Measurements from ENCODE around the gene TNXB.
"Not testable (repeated sequence)": the region's sequence is repeated elsewhere in the genome, so short reads cannot be mapped to it uniquely, and the experiment has no call there.

DNA sequence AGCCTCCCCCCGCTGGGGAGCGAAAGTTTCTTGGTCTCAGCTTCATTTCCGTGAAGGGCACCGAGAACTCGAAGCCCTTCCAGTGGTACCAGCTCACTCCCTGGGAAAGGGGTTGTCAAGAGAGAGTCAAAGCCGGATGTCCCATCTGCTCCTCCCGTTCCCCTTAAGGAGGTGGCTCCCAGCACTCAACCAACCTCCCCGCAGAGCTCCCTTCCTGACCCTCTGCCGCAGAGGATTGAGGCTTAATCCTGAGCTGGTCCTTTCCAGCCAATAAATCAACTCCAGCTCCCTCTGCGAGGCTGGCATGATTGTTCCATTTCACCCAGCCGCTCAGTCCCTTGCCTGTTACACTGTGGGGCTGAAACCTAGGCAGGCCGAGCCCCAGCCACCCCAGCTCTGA, 100.5 kb downstream of the TNXB start:
- TF ChIP-seq, protein P1, sequence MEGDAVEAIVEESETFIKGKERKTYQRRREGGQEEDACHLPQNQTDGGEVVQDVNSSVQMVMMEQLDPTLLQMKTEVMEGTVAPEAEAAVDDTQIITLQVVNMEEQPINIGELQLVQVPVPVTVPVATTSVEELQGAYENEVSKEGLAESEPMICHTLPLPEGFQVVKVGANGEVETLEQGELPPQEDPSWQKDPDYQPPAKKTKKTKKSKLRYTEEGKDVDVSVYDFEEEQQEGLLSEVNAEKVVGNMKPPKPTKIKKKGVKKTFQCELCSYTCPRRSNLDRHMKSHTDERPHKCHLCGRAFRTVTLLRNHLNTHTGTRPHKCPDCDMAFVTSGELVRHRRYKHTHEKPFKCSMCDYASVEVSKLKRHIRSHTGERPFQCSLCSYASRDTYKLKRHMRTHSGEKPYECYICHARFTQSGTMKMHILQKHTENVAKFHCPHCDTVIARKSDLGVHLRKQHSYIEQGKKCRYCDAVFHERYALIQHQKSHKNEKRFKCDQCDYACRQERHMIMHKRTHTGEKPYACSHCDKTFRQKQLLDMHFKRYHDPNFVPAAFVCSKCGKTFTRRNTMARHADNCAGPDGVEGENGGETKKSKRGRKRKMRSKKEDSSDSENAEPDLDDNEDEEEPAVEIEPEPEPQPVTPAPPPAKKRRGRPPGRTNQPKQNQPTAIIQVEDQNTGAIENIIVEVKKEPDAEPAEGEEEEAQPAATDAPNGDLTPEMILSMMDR (IDR thresholded peaks at IDR 0.05), result not testable (repeated sequence)
- TF ChIP-seq, protein P2, sequence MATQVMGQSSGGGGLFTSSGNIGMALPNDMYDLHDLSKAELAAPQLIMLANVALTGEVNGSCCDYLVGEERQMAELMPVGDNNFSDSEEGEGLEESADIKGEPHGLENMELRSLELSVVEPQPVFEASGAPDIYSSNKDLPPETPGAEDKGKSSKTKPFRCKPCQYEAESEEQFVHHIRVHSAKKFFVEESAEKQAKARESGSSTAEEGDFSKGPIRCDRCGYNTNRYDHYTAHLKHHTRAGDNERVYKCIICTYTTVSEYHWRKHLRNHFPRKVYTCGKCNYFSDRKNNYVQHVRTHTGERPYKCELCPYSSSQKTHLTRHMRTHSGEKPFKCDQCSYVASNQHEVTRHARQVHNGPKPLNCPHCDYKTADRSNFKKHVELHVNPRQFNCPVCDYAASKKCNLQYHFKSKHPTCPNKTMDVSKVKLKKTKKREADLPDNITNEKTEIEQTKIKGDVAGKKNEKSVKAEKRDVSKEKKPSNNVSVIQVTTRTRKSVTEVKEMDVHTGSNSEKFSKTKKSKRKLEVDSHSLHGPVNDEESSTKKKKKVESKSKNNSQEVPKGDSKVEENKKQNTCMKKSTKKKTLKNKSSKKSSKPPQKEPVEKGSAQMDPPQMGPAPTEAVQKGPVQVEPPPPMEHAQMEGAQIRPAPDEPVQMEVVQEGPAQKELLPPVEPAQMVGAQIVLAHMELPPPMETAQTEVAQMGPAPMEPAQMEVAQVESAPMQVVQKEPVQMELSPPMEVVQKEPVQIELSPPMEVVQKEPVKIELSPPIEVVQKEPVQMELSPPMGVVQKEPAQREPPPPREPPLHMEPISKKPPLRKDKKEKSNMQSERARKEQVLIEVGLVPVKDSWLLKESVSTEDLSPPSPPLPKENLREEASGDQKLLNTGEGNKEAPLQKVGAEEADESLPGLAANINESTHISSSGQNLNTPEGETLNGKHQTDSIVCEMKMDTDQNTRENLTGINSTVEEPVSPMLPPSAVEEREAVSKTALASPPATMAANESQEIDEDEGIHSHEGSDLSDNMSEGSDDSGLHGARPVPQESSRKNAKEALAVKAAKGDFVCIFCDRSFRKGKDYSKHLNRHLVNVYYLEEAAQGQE (IDR thresholded peaks at IDR 0.05; ENCODE audit: insufficient read depth in 1 of 2, low read depth in 2 of 2, low read length in 1 of 2), result not testable (repeated sequence)
- not testable (repeated sequence) for TF ChIP-seq POLR2AphosphoS5 (IDR thresholded peaks at IDR 0.05; ENCODE audit: low read depth, low read length); TCF7L2 (IDR thresholded peaks at IDR 0.05; ENCODE audit: low read depth, low read length); SIN3A (IDR thresholded peaks at IDR 0.05; ENCODE audit: borderline replicate concordance, insufficient read depth, low read depth, low read length)
